ACC112 (cell line): ENCODE data around the gene TP53AIP1.

Experiments
- H2AFZ ChIP-seq: fragments of 200-600 bp; sonication (generic); one replicate; pipeline ENCODE4 v1.6.0; 2017; ENCODE audit warnings: antibody characterized with exemption, low read length; ENCODE audit not compliant: unreplicated experiment
- H3K27ac ChIP-seq: fragments of 200-600 bp; sonication (generic); 2 replicates; pipeline ENCODE4 v1.5.1; 2014; ENCODE audit warnings: low read depth, mild to moderate bottlenecking, antibody characterized with exemption, low read length, moderate library complexity
- H3K27me3 ChIP-seq: fragments of 200-600 bp; sonication (generic); 2 replicates; pipeline ENCODE4 v1.6.1; 2014; ENCODE audit warnings: mild to moderate bottlenecking, antibody characterized with exemption, low read length, moderate library complexity, mixed read lengths; ENCODE audit not compliant: insufficient read depth
- H3K36me3 ChIP-seq: fragments of 200-600 bp; sonication (generic); 2 replicates; pipeline ENCODE4 v1.6.1; 2016; ENCODE audit warnings: mild to moderate bottlenecking, antibody characterized with exemption, low read length, moderate library complexity, mixed read lengths; ENCODE audit not compliant: insufficient read depth
- H3K4me1 ChIP-seq: fragments of 200-600 bp; sonication (generic); one replicate; pipeline ENCODE4 v1.6.1; 2016; ENCODE audit warnings: low read length, mixed read lengths; ENCODE audit not compliant: insufficient read depth, unreplicated experiment, control insufficient read depth
- H3K4me3 ChIP-seq: fragments of 200-600 bp; sonication (generic); 2 replicates; pipeline ENCODE4 v1.5.1; 2014; ENCODE audit warnings: mild to moderate bottlenecking, low read depth, low read length
- H3K79me2 ChIP-seq: fragments of 200-600 bp; sonication (generic); one replicate; pipeline ENCODE4 v1.6.0; 2016; ENCODE audit warnings: low read length; ENCODE audit not compliant: control insufficient read depth, unreplicated experiment, insufficient read depth

Gene TP53AIP1

GRCh38 chr11:128889657-128890213, 52.9 kb downstream of the TP53AIP1 start:
- Histone ChIP-seq H3K4me3 (0 out of 2 replicates have a peak overlapping the region, but pooled peaks have one; percentile 74), H3K4me1 (no peaks in the 10 kb centered on the region), H2AFZ (no peak overlapping the region), H3K36me3 (no peaks in the 10 kb centered on the region), H3K27me3 (peaks cover 31% of the 10 kb centered on the region), H3K79me2 (no peaks in the 10 kb centered on the region), H3K27ac (no peak overlapping the region)

GRCh38 chr11:128888034-128888985, 54.4 kb downstream of the TP53AIP1 start:
- no peak overlapping the region for H2AFZ ChIP-seq
- no peaks in the 10 kb centered on the region for H3K79me2 ChIP-seq
- H3K27me3 ChIP-seq, result peaks cover 34% of the 10 kb centered on the region
- H3K4me3 ChIP-seq, result no peak overlapping the region
- no peaks in the 10 kb centered on the region for H3K4me1 ChIP-seq
- no peaks in the 10 kb centered on the region for H3K36me3 ChIP-seq
- H3K27ac ChIP-seq, result no peak overlapping the region

GRCh38 chr11:128886406-128887124, 56.1 kb downstream of the TP53AIP1 start:
- Histone ChIP-seq H3K4me3 (no peak overlapping the region), H3K27ac (no peak overlapping the region), H3K36me3 (no peaks in the 10 kb centered on the region), H3K79me2 (no peaks in the 10 kb centered on the region), H3K27me3 (peaks cover 48% of the 10 kb centered on the region), H3K4me1 (no peaks in the 10 kb centered on the region), H2AFZ (no peak overlapping the region)
